ENCODE measurements around the gene EEF1A1. TPM values are rescaled to one million over a fixed set of nuclear protein-coding genes. Genes with fewer than 3 reads are reported as not detected.
"Not testable (repeated sequence)": the region's sequence is repeated elsewhere in the genome, so short reads cannot be mapped to it uniquely, and the experiment has no call there.

The EEF1A1 gene
- total RNA-seq, 1 experiment from 2014 or later, result 16,429 TPM

DNA sequence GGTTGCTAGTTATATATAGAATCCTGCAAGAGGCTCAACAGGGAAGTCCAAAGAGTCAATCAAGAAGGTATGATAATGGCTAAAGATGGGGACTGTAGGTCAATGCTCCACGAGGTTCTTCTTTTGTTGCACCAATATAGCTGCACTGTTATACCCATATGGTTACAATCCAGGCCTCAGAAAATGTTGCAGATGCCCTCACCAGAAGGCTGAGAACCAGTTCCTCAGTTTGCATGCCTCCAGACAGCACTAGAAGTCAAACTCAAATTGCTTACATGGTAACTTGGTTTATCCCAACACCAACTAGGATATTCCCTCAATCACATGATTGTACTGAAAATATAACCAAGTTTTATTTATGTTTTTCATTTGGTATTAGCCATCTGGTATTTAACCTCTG, 12.1 kb downstream of the EEF1A1 start:
- DNase-seq (ENCODE audit: extremely low read depth, low read depth), result no peak

- DNase-seq (ENCODE audit: extremely low read depth, low read depth), result no peak
These were observed 14.6 kb downstream of the EEF1A1 start for GRCh38 chr6:73506246-73506645.

DNA sequence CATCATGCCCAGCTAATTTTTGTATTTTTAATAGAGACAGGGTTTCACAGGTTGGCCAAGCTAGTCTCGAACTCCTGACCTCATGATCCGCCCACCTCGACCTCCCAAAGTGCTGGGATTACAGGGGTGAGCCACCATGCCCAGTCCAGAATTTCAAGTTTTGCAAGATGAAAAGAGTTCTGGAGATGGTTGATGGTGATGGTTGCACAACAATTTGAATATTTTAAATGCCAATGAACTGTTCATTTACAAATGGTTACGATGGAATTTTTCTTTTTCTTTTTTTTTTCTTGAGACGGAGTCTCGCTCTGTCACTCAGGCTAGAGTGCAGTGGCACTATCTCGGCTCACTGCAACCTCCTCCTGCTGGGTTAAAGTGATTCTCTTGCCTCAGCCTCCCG, 15.1 kb downstream of the EEF1A1 start:
- not testable (repeated sequence) for DNase-seq (ENCODE audit: extremely low read depth, low read depth)

GRCh38 chr6:73505142-73505541, 15.7 kb downstream of the EEF1A1 start:
- no peak for DNase-seq (ENCODE audit: extremely low read depth, low read depth)

DNA sequence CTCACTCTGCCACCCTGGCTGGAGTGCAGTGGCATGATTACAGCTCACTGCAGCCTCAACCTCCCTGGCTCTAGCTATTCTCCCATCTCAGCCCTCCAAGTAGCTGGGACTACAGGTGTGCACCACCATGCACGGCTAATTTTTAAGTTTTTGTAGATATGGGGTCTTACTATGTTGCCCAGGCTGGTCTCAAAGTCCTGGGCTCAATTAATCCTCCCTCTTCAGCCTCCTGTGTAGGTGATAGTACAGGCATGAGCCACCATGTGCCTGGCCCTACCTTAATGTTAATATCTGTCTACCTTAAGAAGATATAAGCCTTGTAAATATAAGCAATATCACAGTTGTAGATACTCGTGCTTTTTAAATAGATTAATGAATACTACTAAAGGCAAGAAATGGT, 16.7 kb downstream of the EEF1A1 start:
- DNase-seq (ENCODE audit: extremely low read depth, low read depth), result no peak

- DNase-seq (ENCODE audit: extremely low read depth, low read depth), result no peak
These were observed 17.6 kb downstream of the EEF1A1 start for GRCh38 chr6:73503027-73503772.

- DNase-seq (ENCODE audit: extremely low read depth, low read depth), result no peak
These were observed 22.9 kb downstream of the EEF1A1 start for GRCh38 chr6:73497915-73498314.

DNA sequence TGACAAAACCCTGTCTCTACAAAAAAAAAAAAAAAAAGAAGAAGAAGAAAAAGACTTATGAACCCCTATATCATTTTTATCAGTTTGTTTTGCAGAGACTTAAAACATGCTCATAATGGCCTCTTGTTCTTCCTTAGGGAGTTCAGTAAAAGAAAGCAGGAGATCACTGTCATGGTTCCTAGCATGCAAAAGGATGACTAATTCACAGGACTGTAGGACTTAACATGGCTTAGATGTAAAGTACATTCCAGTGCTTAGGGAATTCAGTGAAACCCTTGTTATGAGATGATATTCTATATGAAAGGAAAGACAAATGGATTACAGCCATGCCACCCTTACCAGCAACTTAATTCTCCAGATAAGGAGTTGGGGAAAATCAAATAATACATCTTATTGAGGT, 29.5 kb downstream of the EEF1A1 start:
- DNase-seq (ENCODE audit: extremely low read depth, low read depth), result no peak

- no peak for DNase-seq (ENCODE audit: extremely low read depth, low read depth)
These were observed 33.4 kb downstream of the EEF1A1 start for GRCh38 chr6:73487473-73487872.

DNA sequence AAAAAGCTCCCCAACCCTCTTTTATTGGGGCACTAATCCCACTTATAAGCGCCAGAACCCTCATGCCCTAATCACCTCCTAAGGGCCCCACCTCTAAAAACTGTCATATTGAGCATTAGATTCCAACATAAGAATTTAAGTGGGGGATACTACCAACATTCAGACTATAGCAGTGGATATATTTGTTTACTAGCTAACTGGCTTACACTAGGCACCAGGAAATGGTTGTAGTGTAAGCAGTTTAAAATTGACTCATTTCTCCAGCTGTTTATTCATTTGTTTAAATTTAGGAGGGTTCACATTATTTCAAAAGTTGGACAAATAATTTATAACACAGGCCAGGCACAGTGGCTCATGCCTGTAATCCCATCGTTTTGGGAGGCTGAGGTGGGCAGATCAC, 36.4 kb downstream of the EEF1A1 start:
- DNase-seq (ENCODE audit: extremely low read depth, low read depth), result no peak

DNA sequence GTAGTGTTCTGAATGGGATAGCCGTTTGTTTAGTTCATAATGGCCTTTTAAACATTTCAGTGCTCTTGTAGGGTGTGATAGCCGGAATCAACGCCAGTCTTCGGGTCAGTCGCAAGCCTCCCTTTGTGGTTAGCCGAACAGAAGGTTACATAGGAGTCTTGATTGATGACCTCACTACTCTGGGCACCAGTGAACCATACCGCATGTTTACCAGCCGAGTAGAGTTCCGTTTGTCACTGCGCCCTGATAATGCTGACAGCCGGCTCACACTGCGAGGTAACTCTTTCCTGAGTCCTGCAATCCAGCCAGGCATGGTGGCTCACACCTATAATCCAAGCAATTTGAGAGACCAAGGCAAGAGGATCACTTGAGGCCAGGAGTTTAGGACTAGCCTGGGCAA, 38.9 kb downstream of the EEF1A1 start:
- no peak for DNase-seq (ENCODE audit: extremely low read depth, low read depth)

- no peak for DNase-seq (ENCODE audit: extremely low read depth, low read depth)
These were observed 43.4 kb downstream of the EEF1A1 start for GRCh38 chr6:73477407-73477806.

DNA sequence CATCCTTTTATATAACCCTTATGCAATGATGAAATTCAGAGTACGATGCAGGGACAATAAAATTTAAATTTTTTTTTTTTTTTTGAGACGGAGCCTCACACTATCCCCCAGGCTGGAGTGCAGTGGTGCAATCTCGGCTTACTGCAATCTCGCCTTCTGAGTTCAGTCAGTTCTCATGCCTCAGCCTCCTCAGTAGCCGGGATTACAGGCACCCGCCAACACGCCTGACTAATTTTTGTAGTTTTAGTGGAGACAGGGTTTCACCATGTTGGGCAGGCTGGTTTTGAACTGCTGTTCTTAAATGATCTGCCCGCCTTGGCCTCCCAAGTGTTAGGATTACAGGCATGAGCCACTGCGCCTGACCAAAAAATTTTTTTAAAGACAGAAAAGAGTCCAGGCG, 44.1 kb downstream of the EEF1A1 start:
- DNase-seq (ENCODE audit: extremely low read depth, low read depth), result no peak

- no peak for DNase-seq (ENCODE audit: extremely low read depth, low read depth)
These were observed 49.0 kb downstream of the EEF1A1 start for GRCh38 chr6:73471686-73472290.

Small RNA genes lying within 50 kb of the gene (small RNA-seq; reads per million reads assigned to genes)
- gene AL603910.2, result 0 reads per million in 2 experiments
- gene RN7SL827P, result 0 to 0.06 reads per million in 2 experiments

Other genes starting within 250 kb of the EEF1A1 start
- not detected in 2 replicates for gene DPPA5, start 166.8 kb downstream of the EEF1A1 start, total RNA-seq (2014; rRNA removed; shearing (Covaris generic))
- gene KHDC3L, start 158.4 kb downstream of the EEF1A1 start, total RNA-seq (2014; rRNA removed; shearing (Covaris generic)), result not detected in 2 replicates
- not detected in 2 replicates for gene OOEP, start 151.1 kb downstream of the EEF1A1 start, total RNA-seq (2014; rRNA removed; shearing (Covaris generic))
- not detected in 2 replicates for gene DDX43, start 126.2 kb downstream of the EEF1A1 start, total RNA-seq (2014; rRNA removed; shearing (Covaris generic))
- gene CGAS, start 68.7 kb downstream of the EEF1A1 start, total RNA-seq (2014; rRNA removed; shearing (Covaris generic)), result 12.4 and 12.6 TPM in 2 replicates
- 41.9 and 50.7 TPM in 2 replicates for gene MTO1, start 59.3 kb downstream of the EEF1A1 start, total RNA-seq (2014; rRNA removed; shearing (Covaris generic))
- gene SLC17A5, start 133.0 kb upstream of the EEF1A1 start, total RNA-seq (2014; rRNA removed; shearing (Covaris generic)), result 9.4 and 11.7 TPM in 2 replicates
- 36.3 and 43.6 TPM in 2 replicates for gene CD109, start 175.2 kb upstream of the EEF1A1 start, total RNA-seq (2014; rRNA removed; shearing (Covaris generic))